Adrenal gland (tissue), 12 donors: Measurements from ENCODE around the gene RAB11FIP2. TPM values are rescaled to one million over a fixed set of nuclear protein-coding genes. Genes with fewer than 3 reads are reported as not detected.

Experiments used
- DNase-seq, 7 donors: peaks; one replicate each; pipeline ENCODE4 v3.0.0-alpha.2; 2019 to 2020
- H3K27ac ChIP-seq, 5 donors: fragments of 200-600 bp; sonication (generic) in 4 of 5; 1 replicate in 3 of 5; 2 replicates in 2 of 5; pipeline versions ENCODE4 v1.5.1 to v1.8.0; 2016 to 2020; ENCODE audit warnings: mild to moderate bottlenecking in 1 of 5
- H3K27me3 ChIP-seq: fragments of 200-600 bp; 2 replicates; pipeline ENCODE4 v1.8.0; 2021
- H3K36me3 ChIP-seq, 2 donors: fragments of 200-600 bp; replicated peaks in 1 of 2; 1 replicate in 1 of 2; 2 replicates in 1 of 2; pipeline versions ENCODE4 v1.5.1 to v1.8.0; 2018 to 2022
- H3K4me1 ChIP-seq, 2 donors: fragments of 200-600 bp; replicated peaks in 1 of 2; 1 replicate in 1 of 2; 2 replicates in 1 of 2; pipeline versions ENCODE4 v1.5.1 to v1.8.0; 2018 to 2021
- H3K4me3 ChIP-seq, 4 donors: fragments of 200-600 bp; sonication (generic) in 3 of 4; one replicate each; pipeline ENCODE4 v1.5.1; 2016 to 2018
- H3K9me3 ChIP-seq, 3 donors: fragments of 200-600 bp; sonication (generic) in 1 of 3; replicated peaks in 1 of 3; 1 replicate in 2 of 3; 2 replicates in 1 of 3; pipeline versions ENCODE4 v1.5.1 to v1.8.0; 2016 to 2021
- CTCF ChIP-seq, 6 experiments: fragments of 450-650 bp in 4 of 6; fragments of 200-600 bp in 2 of 6; sonication (generic) in 1 of 6; IDR thresholded peaks; 1 replicate in 5 of 6; 2 replicates in 1 of 6; pipeline versions ENCODE4 v1.5.1 to v1.8.0; 2016 to 2021; ENCODE audit warnings: antibody characterized with exemption in 6 of 6, mild to moderate bottlenecking in 2 of 6, moderate library complexity in 1 of 6
- POLR2A ChIP-seq, 2 donors: fragments of 450-650 bp; IDR thresholded peaks; one replicate each; pipeline ENCODE4 v1.6.1; 2017; ENCODE audit warnings: antibody characterized with exemption in 2 of 2, mild to moderate bottlenecking in 2 of 2, moderate library complexity in 1 of 2
- WGBS, 4 donors: extraction: QIAGEN DNeasy Blood & Tissue Kit in 2 of 4; methylation state at CpG; one replicate each; pipeline versions ENCODE4 v1.1.5 to v1.1.7; 2013 to 2017; 5-methylcytosine and 5-hydroxymethylcytosine counted together
- intact Hi-C, 2 donors: fragments of 100-400 bp; cut with DNase I; formaldehyde crosslinking; loops; one replicate each; pipeline versions ENCODE4 v1.14.1 to v1.15.0; 2022 to 2023
- polyA plus RNA-seq, 3 donors: library from polyadenylated mRNA; stranded (reverse); fragments of 200-250 nt in 2 of 3; fragments of 350-450 nt in 1 of 3; fragmentation: Illumina TruSeq in 1 of 3; extraction: RNeasy Lipid Tissue Mini Kit (QIAGEN cat#74804) in 1 of 3; gene quantifications; one replicate each; pipeline ENCODE4 v1.2.3, GENCODE V29; 2013 to 2014
- total RNA-seq, 9 donors: library from RNA; depleted of rRNA in 4 of 9; stranded (reverse); fragments of >200 nt in 4 of 9; fragments of 120-200 nt in 1 of 9; fragmentation: NEBNext Ultra II Directional in 1 of 9; extraction: Animal tissue kit (Norgen Biotek cat#: 25700) in 1 of 9; gene quantifications; one replicate each; pipeline versions ENCODE4 v1.1.0 to v1.2.4, GENCODE V29; 2013 to 2023
- donor health status: healthy with polysubstance abuse.
- donor health status: Bipolar disorder and iron deficiency.
- donor health status: DM: yes; HTN: yes; CAD: no.
- donor health status: DM: no; HTN: no; CAD: no.
- donor health status: DM: no; HTN: no; CAD: no.
- donor health status: DM: yes; HTN: yes; CAD: no.

The RAB11FIP2 gene
- total and polyA plus RNA-seq, 12 donors = 1.8 to 30.8 (median 17.7) TPM

DNA sequence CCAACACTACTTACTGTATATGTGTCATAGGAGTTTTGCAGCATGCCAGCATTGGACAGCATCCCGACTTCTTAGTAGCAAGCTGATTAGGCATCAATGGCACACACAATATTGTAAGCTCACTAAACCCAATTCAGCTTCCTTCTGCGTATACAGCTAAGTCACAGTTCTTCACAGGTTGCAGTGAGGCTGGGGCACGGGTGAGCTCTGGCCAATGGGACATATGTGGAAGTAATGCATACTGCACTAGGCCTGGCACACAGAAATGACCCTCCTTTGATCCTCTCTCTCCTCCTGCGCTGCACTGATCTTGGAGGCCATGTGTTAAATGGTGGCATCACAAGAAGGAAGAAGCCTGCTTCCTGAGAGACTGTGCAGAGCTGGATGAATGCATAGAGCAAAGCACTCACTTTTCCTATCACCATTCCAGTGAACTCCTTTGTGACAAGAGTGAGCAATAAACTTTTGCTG lies 11.9 kb downstream of the RAB11FIP2 start:
- H3K27ac ChIP-seq = no peak overlapping the region
- intact Hi-C loops = no loop called here
- 85 to 98% (median 89%) methylated on average over 4 of the region's 4 CpGs for WGBS, 4 donors
- DNase-seq = no peak
- TF ChIP-seq CTCF (IDR thresholded peaks at IDR 0.05) = no peak
- no peak for TF ChIP-seq POLR2A (IDR thresholded peaks at IDR 0.05)
- no peaks in the 10 kb centered on the region for H3K27me3 ChIP-seq
- H3K9me3 ChIP-seq = no peaks in the 10 kb centered on the region
- H3K4me3 ChIP-seq = no peak overlapping the region
- H3K36me3 ChIP-seq = peaks cover 0 to 8% of the 10 kb centered on the region in 2 donors
- H3K4me1 ChIP-seq = peaks cover 0 to 19% of the 10 kb centered on the region in 2 donors

DNA sequence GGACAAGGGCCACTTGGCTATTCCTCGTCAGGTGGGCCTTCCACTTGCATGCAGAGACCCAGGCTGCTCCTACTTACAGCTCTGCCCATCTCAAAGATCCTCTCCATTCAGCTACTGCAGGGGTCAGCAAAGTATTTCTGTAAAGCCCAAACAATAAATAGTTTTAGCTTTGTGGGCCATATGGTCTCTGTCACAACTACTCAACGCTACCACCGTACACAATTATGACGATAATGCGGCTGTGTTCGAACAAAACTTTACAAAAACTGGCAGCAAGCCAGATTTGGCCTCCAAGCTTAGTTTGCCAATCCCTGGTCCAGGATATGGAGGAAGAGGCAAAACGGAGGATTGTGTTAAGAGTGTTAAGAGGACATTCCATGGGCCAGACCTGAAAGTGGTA lies 12.8 kb downstream of the RAB11FIP2 start:
- DNase-seq = no peak
- Histone ChIP-seq H3K9me3 (no peaks in the 10 kb centered on the region), H3K27ac (no peak overlapping the region), H3K4me1 (peaks cover 0 to 19% of the 10 kb centered on the region in 2 donors), H3K27me3 (no peaks in the 10 kb centered on the region), H3K4me3 (no peak overlapping the region), H3K36me3 (peaks cover 0 to 8% of the 10 kb centered on the region in 2 donors)
- intact Hi-C loops = no loop called here
- 67 to 74% (median 71%) methylated on average over 7 of the region's 7 CpGs for WGBS, 4 donors
- TF ChIP-seq CTCF (IDR thresholded peaks at IDR 0.05) = no peak
- no peak for TF ChIP-seq POLR2A (IDR thresholded peaks at IDR 0.05)

GRCh38 chr10:118032564-118032963 lies 14.2 kb downstream of the RAB11FIP2 start:
- Histone ChIP-seq H3K4me1 (peaks cover 0 to 19% of the 10 kb centered on the region in 2 donors), H3K27ac (no peak overlapping the region), H3K4me3 (no peak overlapping the region), H3K27me3 (no peaks in the 10 kb centered on the region), H3K36me3 (peaks cover 0 to 8% of the 10 kb centered on the region in 2 donors), H3K9me3 (no peaks in the 10 kb centered on the region)
- 91 to 98% (median 94%) methylated on average over 4 of the region's 4 CpGs for WGBS, 4 donors
- TF ChIP-seq CTCF (IDR thresholded peaks at IDR 0.05) (no peak), POLR2A (IDR thresholded peaks at IDR 0.05) (no peak)
- no peak for DNase-seq
- intact Hi-C loops = no loop called here

GRCh38 chr10:118031351-118032075 lies 15.2 kb downstream of the RAB11FIP2 start:
- Histone ChIP-seq H3K27ac (no peak overlapping the region), H3K9me3 (no peaks in the 10 kb centered on the region), H3K4me1 (peaks cover 0 to 13% of the 10 kb centered on the region in 2 donors), H3K27me3 (no peaks in the 10 kb centered on the region), H3K36me3 (peaks cover 0 to 8% of the 10 kb centered on the region in 2 donors), H3K4me3 (no peak overlapping the region)
- no peak for TF ChIP-seq CTCF (IDR thresholded peaks at IDR 0.05)
- TF ChIP-seq POLR2A (IDR thresholded peaks at IDR 0.05) = no peak
- intact Hi-C loops = no loop called here
- DNase-seq = no peak
- WGBS, 4 donors = 66 to 76% (median 70%) methylated on average over 2 of the region's 2 CpGs
